ENCODE data around the gene AGFG2. TPM values are rescaled to one million over a fixed set of nuclear protein-coding genes. Genes with fewer than 3 reads are reported as not detected.
A peak's percentile ranks its signal among the peaks of the same experiment; 100 is the strongest.

The AGFG2 gene
- total and polyA plus RNA-seq, 4 donors: 6.4 to 29.2 (median 21.5) TPM

- H3K27ac ChIP-seq (ENCODE audit: low read depth in 1 of 2, low read length in 2 of 2): no peak overlapping the region
- DNase-seq: peak in 1 of 2 donors; percentile 42
- ATAC-seq (ENCODE audit: low FRiP score): no peak
- WGBS, 2 donors: 53% methylated on average over 15 of the region's 15 CpGs
- H3K27me3 ChIP-seq (ENCODE audit: control insufficient read depth in 1 of 2, insufficient read depth in 2 of 2, low read length in 1 of 2): no peaks in the 10 kb centered on the region
- H3K9me3 ChIP-seq (ENCODE audit: control insufficient read depth, low read length): no peaks in the 10 kb centered on the region
- intact Hi-C loops (cut with DNase I): loop anchor here in 1 of 2 donors (2.0 kb wide), 1 partner anchor 29 kb away; the partner anchor contains the start of gene MOSPD3
- H3K36me3 ChIP-seq (ENCODE audit: control insufficient read depth in 1 of 2, insufficient read depth in 2 of 2, low read length in 1 of 2): peaks cover 0 to 8% of the 10 kb centered on the region in 2 donors
- no peaks in the 10 kb centered on the region for H3K4me1 ChIP-seq (ENCODE audit: control insufficient read depth in 1 of 2, insufficient read depth in 2 of 2, low read length in 2 of 2)
- no peak overlapping the region for H3K4me3 ChIP-seq (ENCODE audit: low read length in 2 of 2)
Measured at GRCh38 chr7:100584054-100584682, 45.2 kb downstream of the AGFG2 start.

DNA sequence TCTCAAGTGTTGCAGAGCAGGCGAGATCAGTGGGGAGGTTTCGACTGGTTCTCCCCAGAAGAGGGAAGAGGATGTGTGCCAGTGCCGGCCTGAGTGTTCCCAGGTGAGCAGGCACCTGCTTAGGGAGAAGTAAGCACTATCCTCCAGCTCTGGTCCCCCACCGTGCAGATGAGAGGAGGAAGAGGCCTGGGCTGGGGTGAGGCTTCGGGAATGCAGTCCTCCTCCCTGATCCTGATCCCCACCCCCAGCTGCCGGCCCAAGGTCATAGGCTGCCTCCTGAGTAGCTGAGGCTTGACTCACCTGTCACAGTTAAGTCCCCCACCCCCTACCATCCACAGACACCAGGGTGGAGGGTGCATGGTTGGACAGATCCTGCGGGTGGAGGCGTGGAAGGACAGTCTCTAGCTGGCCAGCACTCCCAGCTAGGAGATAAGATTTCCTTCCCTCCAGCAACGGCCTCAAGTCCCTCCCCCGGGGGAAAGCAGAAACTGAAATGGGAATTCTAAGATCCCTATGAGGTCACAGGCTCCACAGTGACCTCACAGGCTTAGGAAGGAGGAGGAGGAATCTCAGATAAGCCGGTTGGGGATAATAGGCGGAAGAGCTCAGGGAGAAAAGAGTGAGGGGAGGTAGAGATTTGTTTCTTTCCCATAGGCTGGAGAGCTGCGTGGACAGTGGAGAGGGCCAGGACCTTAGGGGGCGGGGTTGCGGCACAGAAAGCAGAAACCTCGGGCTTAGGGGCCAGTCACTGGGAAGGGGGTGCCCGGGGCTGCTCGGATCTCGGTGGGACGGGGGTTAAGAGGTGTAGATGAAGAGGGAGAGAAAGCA is 45.9 kb downstream of the AGFG2 start:
- H3K4me1 ChIP-seq (ENCODE audit: control insufficient read depth in 1 of 2, insufficient read depth in 2 of 2, low read length in 2 of 2): no peaks in the 10 kb centered on the region
- DNase-seq (peak; percentile 56 to 78), ATAC-seq (ENCODE audit: low FRiP score) (no peak)
- no peaks in the 10 kb centered on the region for H3K9me3 ChIP-seq (ENCODE audit: control insufficient read depth, low read length)
- 9 to 12% methylated on average over 20 of the region's 20 CpGs for WGBS, 2 donors
- H3K4me3 ChIP-seq (ENCODE audit: low read length in 2 of 2): peak overlapping the region; percentile 46 to 57
- H3K36me3 ChIP-seq (ENCODE audit: control insufficient read depth in 1 of 2, insufficient read depth in 2 of 2, low read length in 1 of 2): peaks cover 0 to 7% of the 10 kb centered on the region in 2 donors
- H3K27me3 ChIP-seq (ENCODE audit: control insufficient read depth in 1 of 2, insufficient read depth in 2 of 2, low read length in 1 of 2): no peaks in the 10 kb centered on the region
- no peak overlapping the region for H3K27ac ChIP-seq (ENCODE audit: low read depth in 1 of 2, low read length in 2 of 2)
- intact Hi-C loops (cut with DNase I): loop anchor here (2.0 to 5.0 kb wide), 3 partner anchors 28 to 102 kb away; partner anchors contain the start of gene MOSPD3 (in 1 of the 2)

DNA sequence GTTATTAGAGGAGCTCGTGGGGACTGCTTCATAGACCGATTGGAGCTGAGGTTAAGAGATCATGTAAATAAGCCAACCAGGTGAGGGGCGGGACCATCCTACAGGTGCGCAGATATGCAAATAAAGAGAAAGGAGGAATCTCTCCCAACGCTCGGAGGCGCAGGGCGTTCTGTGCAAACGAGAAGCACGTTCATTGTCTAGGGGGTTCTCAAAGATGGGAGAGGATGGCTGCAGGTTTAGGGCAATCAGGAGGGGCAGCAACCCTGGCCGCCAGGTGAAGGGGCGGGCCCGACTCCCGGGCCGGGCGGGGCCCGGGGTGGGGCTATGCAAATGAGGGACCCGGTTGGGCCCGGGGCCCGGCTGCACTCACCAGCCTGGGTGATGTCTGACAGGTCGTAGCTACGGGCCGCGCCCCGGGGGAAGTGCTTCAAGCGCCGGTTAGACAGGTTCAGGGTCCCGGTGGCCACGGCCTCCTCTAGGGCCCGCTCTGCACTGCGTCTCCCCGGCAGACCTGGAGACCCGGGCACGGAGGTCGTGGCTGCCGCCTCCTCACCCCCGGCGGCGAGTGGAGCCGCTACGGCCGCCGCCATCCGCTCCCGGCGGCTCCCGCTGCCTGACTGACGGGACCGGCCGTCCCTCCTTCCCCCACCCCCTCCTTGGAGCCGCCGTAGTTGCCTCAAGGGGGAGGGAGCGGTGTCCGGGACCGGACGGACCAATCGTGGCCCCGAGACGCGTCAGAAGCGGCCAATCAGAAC is 46.7 kb downstream of the AGFG2 start, which contains the start of gene LRCH4:
Gene LRCH4, minus strand, starts transcription at position 619 of the 755 bp plus-strand sequence. Its CDS starts 29 bp downstream, at position 590.
- Histone ChIP-seq H3K36me3 (ENCODE audit: control insufficient read depth in 1 of 2, insufficient read depth in 2 of 2, low read length in 1 of 2) (peaks cover 0 to 5% of the 10 kb centered on the region in 2 donors), H3K9me3 (ENCODE audit: control insufficient read depth, low read length) (no peaks in the 10 kb centered on the region), H3K4me3 (ENCODE audit: low read length in 2 of 2) (peak within 1 kb of the TSS; percentile 57 to 85), H3K27me3 (ENCODE audit: control insufficient read depth in 1 of 2, insufficient read depth in 2 of 2, low read length in 1 of 2) (no peaks in the 10 kb centered on the region), H3K4me1 (ENCODE audit: control insufficient read depth in 1 of 2, insufficient read depth in 2 of 2, low read length in 2 of 2) (no peaks in the 10 kb centered on the region), H3K27ac (ENCODE audit: low read depth in 1 of 2, low read length in 2 of 2) (peak within 1 kb of the TSS in 1 of 2 donors; percentile 72)
- DNase-seq: no peak
- WGBS, 2 donors: 0% methylated on average over 41 to 61 of the region's 61 CpGs
- peak; percentile 35 for ATAC-seq (ENCODE audit: low FRiP score)
- intact Hi-C loops (cut with DNase I): loop anchor here (2.0 to 5.0 kb wide), 3 partner anchors 27 to 102 kb away; partner anchors contain the start of gene MOSPD3 (in 1 of the 2)

- peak within 1 kb of the TSS; percentile 57 to 85 for H3K4me3 ChIP-seq (ENCODE audit: low read length in 2 of 2)
- 0% methylated on average over 51 to 53 of the region's 53 CpGs for WGBS, 2 donors
- peak; percentile 100 for DNase-seq
- peak within 1 kb of the TSS in 1 of 2 donors; percentile 72 for H3K27ac ChIP-seq (ENCODE audit: low read depth in 1 of 2, low read length in 2 of 2)
- intact Hi-C loops (cut with DNase I): loop anchor here (5.0 kb wide), 2 partner anchors 91 to 101 kb away; no protein-coding TSS in a partner anchor
- no peaks in the 10 kb centered on the region for H3K4me1 ChIP-seq (ENCODE audit: control insufficient read depth in 1 of 2, insufficient read depth in 2 of 2, low read length in 2 of 2)
- peak; percentile 98 for ATAC-seq (ENCODE audit: low FRiP score)
- no peaks in the 10 kb centered on the region for H3K27me3 ChIP-seq (ENCODE audit: control insufficient read depth in 1 of 2, insufficient read depth in 2 of 2, low read length in 1 of 2)
- peaks cover 0 to 3% of the 10 kb centered on the region in 2 donors for H3K36me3 ChIP-seq (ENCODE audit: control insufficient read depth in 1 of 2, insufficient read depth in 2 of 2, low read length in 1 of 2)
- no peaks in the 10 kb centered on the region for H3K9me3 ChIP-seq (ENCODE audit: control insufficient read depth, low read length)
Measured at GRCh38 chr7:100586266-100587025, 47.4 kb downstream of the AGFG2 start, which contains the start of gene FBXO24. Gene FBXO24 (plus strand): TSS chr7:100586328. CDS start chr7:100586626, 298 bp downstream.

GRCh38 chr7:100588438-100588837 is 49.4 kb downstream of the AGFG2 start:
- Histone ChIP-seq H3K36me3 (ENCODE audit: control insufficient read depth in 1 of 2, insufficient read depth in 2 of 2, low read length in 1 of 2) (no peaks in the 10 kb centered on the region), H3K27ac (ENCODE audit: low read depth in 1 of 2, low read length in 2 of 2) (no peak overlapping the region), H3K9me3 (ENCODE audit: control insufficient read depth, low read length) (no peaks in the 10 kb centered on the region), H3K27me3 (ENCODE audit: control insufficient read depth in 1 of 2, insufficient read depth in 2 of 2, low read length in 1 of 2) (no peaks in the 10 kb centered on the region), H3K4me3 (ENCODE audit: low read length in 2 of 2) (no peak overlapping the region), H3K4me1 (ENCODE audit: control insufficient read depth in 1 of 2, insufficient read depth in 2 of 2, low read length in 2 of 2) (no peaks in the 10 kb centered on the region)
- 83 to 90% methylated on average over 1 of the region's 1 CpG for WGBS, 2 donors
- DNase-seq: no peak
- intact Hi-C loops (cut with DNase I): loop anchor here (5.0 kb wide), 2 partner anchors 89 to 99 kb away; no protein-coding TSS in a partner anchor
- ATAC-seq (ENCODE audit: low FRiP score): no peak

DNA sequence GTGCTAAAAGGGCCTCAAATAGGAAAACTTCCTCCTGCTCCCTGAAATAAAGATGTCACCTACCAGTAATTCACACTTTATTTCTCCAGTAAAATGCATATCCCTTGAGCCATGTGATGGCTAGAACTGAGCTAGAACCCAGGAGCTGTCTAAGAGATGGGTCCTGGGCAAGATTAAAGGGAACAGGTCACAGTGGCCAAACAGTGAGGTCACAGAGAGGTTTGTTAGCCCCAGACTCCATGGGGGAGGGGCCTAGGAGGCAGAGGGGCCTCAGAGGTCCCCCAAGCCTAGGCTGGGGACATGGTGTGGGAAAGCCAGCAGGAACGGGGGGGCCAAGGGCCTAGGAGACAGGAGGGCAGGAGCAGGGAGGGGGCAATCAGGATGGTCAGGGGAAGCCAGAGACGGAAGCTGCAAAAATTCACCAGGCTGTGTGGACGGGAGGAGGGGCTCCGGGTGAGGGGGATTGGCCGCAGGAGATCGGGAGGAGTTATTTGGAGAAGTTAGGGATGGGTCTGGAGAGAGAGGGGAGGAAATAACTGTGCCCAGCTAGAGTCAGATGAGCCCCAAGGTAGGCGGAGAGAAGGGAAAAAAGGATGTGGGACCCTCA is 50.4 kb downstream of the AGFG2 start:
- no peaks in the 10 kb centered on the region for H3K9me3 ChIP-seq (ENCODE audit: control insufficient read depth, low read length)
- no peak overlapping the region for H3K27ac ChIP-seq (ENCODE audit: low read depth in 1 of 2, low read length in 2 of 2)
- H3K4me1 ChIP-seq (ENCODE audit: control insufficient read depth in 1 of 2, insufficient read depth in 2 of 2, low read length in 2 of 2): no peaks in the 10 kb centered on the region
- no peaks in the 10 kb centered on the region for H3K27me3 ChIP-seq (ENCODE audit: control insufficient read depth in 1 of 2, insufficient read depth in 2 of 2, low read length in 1 of 2)
- no peaks in the 10 kb centered on the region for H3K36me3 ChIP-seq (ENCODE audit: control insufficient read depth in 1 of 2, insufficient read depth in 2 of 2, low read length in 1 of 2)
- ATAC-seq (ENCODE audit: low FRiP score): no peak
- 61 to 73% methylated on average over 7 of the region's 7 CpGs for WGBS, 2 donors
- H3K4me3 ChIP-seq (ENCODE audit: low read length in 2 of 2): no peak overlapping the region
- intact Hi-C loops (cut with DNase I): loop anchor here (5.0 kb wide), 2 partner anchors 88 to 98 kb away; no protein-coding TSS in a partner anchor
- no peak for DNase-seq

DNA sequence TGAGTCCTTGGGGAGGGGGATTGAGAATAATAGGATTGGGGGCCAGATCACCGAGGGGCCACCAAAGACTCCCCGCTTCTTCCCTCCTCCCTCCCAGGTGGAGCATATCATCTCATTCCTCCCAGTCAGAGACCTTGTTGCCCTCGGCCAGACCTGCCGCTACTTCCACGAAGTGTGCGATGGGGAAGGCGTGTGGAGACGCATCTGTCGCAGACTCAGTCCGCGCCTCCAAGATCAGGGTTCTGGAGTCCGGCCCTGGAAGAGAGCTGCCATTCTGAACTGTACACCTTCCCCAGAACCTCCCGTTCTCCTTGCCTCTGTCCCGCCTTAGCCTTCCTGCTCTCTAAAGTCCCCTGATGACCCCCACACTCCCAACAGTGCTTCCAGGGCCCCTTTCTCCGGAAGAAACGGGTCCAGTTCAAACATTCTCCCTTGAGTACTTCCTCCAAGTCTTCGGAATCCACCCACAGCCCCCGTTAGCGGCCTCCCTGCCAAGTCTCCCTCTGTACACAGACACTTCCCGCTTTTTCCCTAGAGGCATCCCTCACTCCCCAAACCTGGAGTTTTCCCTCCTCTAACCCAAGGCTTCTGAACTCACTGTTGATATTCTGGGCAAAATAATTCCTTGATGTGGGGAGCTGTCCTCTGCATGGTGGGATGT is 51.2 kb downstream of the AGFG2 start:
- DNase-seq: no peak
- no peak for ATAC-seq (ENCODE audit: low FRiP score)
- Histone ChIP-seq H3K9me3 (ENCODE audit: control insufficient read depth, low read length) (no peaks in the 10 kb centered on the region), H3K4me3 (ENCODE audit: low read length in 2 of 2) (no peak overlapping the region), H3K4me1 (ENCODE audit: control insufficient read depth in 1 of 2, insufficient read depth in 2 of 2, low read length in 2 of 2) (no peaks in the 10 kb centered on the region), H3K27ac (ENCODE audit: low read depth in 1 of 2, low read length in 2 of 2) (no peak overlapping the region), H3K36me3 (ENCODE audit: control insufficient read depth in 1 of 2, insufficient read depth in 2 of 2, low read length in 1 of 2) (no peaks in the 10 kb centered on the region), H3K27me3 (ENCODE audit: control insufficient read depth in 1 of 2, insufficient read depth in 2 of 2, low read length in 1 of 2) (no peaks in the 10 kb centered on the region)
- 25 to 37% methylated on average over 20 of the region's 20 CpGs for WGBS, 2 donors
- intact Hi-C loops (cut with DNase I): no loop called here

All from aorta (tissue), 5 donors.